Muscle layer of colon (tissue), 2 donors: ENCODE results near the gene MRPL20.

Experiments used
- H3K27ac ChIP-seq: one replicate; pipeline ENCODE4 v1.7.0; 2013; ENCODE audit warnings: low read depth, mild to moderate bottlenecking, low read length, moderate library complexity
- H3K27me3 ChIP-seq, 2 donors: one replicate each; pipeline ENCODE4 v1.7.0; 2013; ENCODE audit warnings: low read length in 2 of 2, mild to moderate bottlenecking in 2 of 2; ENCODE audit not compliant: insufficient read depth in 2 of 2, control insufficient read depth in 1 of 2
- H3K36me3 ChIP-seq: one replicate; pipeline ENCODE4 v1.7.0; 2013; ENCODE audit warnings: mild to moderate bottlenecking, low read length; ENCODE audit not compliant: insufficient read depth
- H3K4me1 ChIP-seq: one replicate; pipeline ENCODE4 v1.7.0; 2013; ENCODE audit warnings: mild to moderate bottlenecking, low read length; ENCODE audit not compliant: insufficient read depth
- H3K4me3 ChIP-seq, 2 donors: one replicate each; pipeline ENCODE4 v1.7.0; 2013; ENCODE audit warnings: low read length in 2 of 2, low read depth in 1 of 2, mild to moderate bottlenecking in 1 of 2, moderate library complexity in 1 of 2
- H3K9ac ChIP-seq: one replicate; pipeline ENCODE4 v1.7.0; 2013; ENCODE audit warnings: low read length
- H3K9me3 ChIP-seq: one replicate; pipeline ENCODE4 v1.7.0; 2013; ENCODE audit warnings: mild to moderate bottlenecking, low read length
- donor health status: abdominal sarcoma.
- donor health status: Adenocarcinoma of cecum.

MRPL20 gene

DNA sequence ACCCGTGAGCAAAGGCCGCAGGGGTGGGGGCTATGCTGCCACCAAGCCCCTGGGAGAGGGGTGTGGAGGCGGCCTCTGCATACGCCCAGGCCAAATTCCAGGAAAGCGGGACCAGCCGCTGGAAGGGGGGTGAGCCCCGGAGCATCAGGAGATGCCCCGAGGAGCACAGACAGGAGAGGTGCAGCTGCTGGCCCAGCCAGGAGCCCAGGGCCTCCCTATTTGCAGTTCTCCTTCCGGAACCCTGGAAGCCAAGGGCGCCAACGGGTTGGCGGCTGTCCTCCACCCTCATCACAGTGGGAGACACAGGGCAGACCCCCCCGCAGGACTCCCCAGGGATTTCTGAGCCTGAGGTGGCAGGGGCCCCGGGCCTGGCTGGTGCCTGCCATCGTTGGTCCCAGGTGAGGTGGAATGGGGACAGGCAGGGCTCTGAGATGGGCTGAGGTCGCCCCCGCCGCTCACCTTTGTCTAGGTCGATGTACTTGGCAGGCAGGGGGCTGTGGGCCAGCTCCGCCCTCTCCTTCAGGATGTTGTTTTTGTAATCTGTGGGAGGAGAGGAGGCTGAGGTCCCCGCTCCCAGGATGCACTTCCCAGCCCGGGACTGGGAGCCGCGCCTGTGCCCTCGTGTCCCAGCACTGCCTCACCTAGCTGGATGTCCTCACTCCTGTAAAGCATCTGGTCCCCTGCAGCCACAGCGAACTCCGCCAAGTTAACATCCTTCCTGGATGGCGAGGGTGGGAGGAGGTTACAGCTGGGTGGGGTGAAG, 53.5 kb downstream of the MRPL20 start:
- H3K27me3 ChIP-seq: peaks cover 0 to 7% of the 10 kb centered on the region in 2 donors
- no peak overlapping the region for H3K27ac ChIP-seq
- no peaks in the 10 kb centered on the region for H3K9me3 ChIP-seq
- H3K36me3 ChIP-seq: peaks cover 18% of the 10 kb centered on the region
- peaks cover 22% of the 10 kb centered on the region for H3K4me1 ChIP-seq
- no peak overlapping the region for H3K9ac ChIP-seq
- no peak overlapping the region for H3K4me3 ChIP-seq

DNA sequence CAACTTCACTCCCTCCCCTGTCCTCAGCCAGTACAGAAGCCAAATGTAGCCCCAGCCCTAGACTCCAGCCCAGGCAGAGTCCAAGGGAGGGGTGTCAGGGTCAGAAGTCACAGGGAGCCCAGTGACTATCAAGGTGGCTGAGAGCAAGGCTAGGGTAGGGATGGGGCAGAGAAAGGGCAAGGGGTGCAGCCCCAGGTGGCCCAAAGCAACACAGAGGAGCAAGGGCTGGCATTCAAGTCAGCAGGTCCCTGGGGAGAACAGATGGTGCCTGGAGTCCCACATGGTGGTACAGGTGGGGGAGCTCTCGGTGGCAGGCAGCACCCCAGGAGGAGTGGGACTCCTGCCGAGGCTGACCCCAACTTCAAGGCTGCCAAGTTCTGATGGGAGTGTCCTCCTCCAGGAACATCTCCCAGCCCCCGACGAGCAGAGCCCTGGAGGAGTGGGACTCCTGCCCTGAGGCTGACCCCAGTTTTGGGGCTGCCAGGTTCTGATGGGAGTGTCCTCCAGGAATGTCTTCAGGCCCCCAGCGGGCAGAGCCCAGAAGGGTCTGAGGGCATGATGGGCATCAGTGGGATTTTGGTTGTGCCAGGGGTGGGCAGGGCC, 54.2 kb downstream of the MRPL20 start:
- Histone ChIP-seq H3K27ac (no peak overlapping the region), H3K27me3 (peaks cover 0 to 6% of the 10 kb centered on the region in 2 donors)

More for the DNA sequence above, 54.2 kb downstream of the MRPL20 start:
- Histone ChIP-seq H3K4me3 (no peak overlapping the region), H3K9ac (no peak overlapping the region), H3K36me3 (peaks cover 18% of the 10 kb centered on the region), H3K9me3 (no peaks in the 10 kb centered on the region), H3K4me1 (peaks cover 21% of the 10 kb centered on the region)
